Stimulated activated CD8-positive, alpha-beta memory T cell treated with anti-CD3 and anti-CD28 coated beads, Interleukin-4, amount 100 ng/mL, for 48 hours (primary cell): ENCODE measurements around the gene SIX3.

Source experiments
- DNase-seq: peaks from one replicate; pipeline ENCODE4 v3.0.0-alpha.2; 2020

SIX3 gene

DNA sequence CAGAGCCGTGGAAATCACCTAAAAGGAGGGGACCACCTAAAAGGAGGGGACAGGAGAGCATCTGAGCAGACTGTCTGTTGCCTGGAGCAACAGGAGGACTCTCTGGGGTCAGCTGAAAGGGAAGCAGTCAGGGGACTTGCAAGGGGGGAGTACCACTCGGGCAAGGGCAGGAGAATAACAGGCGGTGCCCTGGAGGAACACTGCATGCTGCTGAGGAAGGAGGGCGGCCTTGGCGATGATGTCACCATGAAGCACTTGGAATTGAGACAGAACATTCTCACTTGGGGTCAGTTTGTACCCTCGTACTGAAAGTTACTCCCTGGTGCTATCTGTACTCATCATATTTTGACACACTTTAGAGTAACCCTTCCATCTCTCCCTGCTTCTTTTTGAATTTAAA lies 18.4 kb downstream of the SIX3 start:
- no peak for DNase-seq

DNA sequence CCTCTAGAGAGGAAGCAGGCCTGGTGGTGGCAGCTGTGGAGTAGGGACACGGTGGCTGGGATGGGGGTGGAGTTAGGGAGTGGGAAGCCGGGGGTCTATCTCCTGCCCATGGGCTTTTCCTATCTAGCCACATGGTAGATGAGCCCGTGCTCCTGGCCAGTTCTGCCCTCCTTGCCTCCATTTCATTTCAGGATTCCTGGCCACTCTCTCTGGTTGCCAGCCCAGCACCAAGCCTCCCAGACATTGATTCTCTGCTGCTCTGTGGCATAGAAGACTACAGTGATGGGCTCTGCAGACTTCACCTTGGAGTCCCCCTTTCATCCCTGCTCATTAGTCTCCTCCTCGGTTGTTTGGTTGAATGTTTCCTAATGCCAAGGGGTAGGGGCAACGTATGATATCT lies 19.4 kb downstream of the SIX3 start:
- no peak for DNase-seq

DNA sequence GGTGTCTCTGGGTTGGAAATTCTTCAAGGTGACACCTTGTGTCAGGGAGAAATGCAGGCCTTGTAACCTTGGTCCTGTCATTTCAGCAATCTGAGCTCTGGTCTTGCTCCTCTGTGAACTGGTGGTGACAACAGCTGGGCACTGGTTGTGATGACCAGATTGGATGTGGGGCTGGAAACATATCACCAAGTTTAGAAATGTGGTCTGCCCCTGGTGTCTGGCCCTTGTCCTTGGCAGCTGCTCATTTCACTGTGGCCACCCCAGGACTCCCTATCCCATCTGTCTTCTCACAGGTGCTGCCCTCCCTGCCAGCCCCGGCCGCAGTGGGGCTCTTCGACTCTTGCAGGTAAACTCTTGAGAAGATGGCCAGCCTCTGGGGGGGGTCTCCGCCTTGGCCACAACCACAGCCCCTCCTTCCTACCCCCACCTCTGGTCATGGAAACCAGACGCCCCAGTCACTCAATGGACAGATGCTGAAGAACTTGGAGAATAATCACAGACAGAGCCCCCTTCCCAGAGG lies 20.7 kb downstream of the SIX3 start:
- no peak for DNase-seq

DNA sequence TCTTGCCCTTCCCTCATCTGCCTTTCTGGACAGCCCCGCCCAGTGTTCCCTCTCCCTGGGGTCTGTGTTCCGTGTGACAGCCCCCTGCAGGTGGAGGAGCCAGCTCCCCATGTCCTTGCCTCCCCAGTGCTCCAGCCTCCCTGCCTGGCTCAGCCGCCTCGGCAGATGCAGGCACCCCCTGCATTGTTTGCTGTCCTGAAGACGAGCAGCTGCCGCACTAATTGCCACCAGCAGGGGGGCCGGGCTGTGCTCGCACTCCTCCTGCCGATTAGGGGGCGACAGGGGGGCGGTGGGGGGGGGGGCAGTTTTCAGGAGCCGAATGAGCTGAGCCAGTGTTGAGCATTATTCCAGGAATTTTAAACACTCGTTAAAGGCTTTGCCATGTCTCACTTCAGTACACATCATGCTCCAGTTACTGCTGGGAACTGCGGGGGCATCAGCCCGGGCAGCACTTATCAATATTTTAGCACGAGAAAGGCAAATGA lies 23.3 kb downstream of the SIX3 start:
- DNase-seq, result no peak

DNA sequence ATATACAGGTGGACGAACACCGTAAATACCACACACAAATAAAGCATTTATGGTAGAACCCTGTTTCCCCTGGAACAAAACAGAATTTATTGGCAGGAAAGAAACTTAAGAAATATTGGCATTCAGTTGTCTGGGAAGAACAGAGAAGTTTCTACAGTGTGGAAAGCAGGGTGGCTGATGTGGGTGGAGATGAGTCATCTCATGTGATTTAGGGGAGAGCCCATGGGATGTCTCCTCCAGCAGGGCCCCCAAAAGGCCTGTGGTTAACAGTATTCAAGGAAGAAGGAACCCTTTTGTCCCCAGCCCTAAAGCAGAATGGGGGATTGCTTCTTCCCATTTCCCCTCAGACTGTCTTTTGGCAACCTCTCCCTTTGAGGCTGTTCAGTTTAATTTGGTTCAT lies 24.2 kb downstream of the SIX3 start:
- no peak for DNase-seq

DNA sequence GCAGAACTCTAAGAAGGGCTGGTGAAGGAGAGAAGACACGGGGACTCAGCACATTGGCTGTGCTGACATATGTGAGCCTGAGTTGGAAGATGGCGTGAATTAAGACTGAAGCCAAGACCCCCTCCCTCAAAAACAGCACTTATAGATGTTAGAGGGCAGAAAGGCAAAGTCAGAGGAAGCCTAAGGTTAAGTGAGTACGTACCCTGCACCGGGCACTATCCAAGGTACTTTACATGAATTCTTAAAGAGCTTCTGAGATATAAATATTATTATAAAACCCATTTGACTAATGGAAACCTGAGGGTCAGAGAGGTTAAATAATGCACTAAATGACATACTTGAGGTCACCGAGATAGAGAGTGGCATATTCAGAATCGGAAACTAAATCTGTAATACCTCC lies 25.6 kb downstream of the SIX3 start:
- DNase-seq, result no peak

DNA sequence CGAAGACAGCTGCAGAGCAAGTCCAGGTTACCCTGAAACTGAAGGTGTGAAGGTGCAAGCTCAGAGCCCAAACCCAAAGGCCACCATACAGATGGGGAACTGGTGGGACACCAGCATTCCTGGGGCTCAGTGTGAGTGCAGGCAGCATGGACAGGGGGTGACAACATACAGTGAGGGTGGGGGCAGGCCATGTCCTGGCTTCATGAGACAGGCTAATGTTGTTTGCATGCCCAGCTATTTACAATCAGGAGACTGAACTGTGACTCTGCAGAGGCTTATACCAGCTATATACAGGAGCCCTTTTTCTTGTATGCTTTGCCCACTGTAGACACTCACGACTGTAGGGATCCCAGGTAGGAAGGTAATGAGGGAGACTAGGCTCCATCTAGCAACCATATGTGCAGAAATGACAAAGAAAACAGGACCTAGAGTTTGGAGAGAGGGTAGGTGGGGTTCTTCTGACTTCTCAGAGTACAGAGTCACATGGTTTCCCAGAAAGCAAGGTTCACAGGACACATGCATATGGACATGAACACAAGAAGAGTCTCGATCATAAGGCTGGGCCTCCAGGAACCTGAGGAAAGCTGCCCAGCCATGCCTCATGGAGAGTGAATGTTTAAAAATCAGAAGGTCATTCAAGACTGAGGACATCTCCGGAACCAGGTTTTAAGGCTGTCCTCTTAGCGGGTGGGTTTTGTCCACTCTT lies 26.4 kb downstream of the SIX3 start:
- DNase-seq, result no peak

DNA sequence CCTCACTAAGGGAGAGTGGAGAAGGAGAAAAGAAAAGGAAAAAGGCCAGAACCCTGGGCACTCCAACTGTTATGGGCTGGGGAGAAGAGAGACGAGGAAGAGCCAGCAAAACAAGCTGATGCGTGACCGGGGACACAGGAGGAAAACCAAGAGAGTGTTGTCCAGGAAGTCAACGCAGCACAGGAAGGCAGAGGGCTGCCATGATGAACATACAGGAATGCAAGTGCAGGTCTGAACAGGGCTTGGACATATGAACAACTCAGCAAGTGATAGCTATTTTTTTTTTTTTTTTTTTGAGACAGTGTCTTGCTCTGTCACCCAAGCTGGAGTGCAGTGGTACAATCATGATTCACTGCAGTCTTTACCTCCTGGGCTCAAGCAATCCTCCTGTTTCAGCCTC lies 28.4 kb downstream of the SIX3 start:
- DNase-seq, result no peak

DNA sequence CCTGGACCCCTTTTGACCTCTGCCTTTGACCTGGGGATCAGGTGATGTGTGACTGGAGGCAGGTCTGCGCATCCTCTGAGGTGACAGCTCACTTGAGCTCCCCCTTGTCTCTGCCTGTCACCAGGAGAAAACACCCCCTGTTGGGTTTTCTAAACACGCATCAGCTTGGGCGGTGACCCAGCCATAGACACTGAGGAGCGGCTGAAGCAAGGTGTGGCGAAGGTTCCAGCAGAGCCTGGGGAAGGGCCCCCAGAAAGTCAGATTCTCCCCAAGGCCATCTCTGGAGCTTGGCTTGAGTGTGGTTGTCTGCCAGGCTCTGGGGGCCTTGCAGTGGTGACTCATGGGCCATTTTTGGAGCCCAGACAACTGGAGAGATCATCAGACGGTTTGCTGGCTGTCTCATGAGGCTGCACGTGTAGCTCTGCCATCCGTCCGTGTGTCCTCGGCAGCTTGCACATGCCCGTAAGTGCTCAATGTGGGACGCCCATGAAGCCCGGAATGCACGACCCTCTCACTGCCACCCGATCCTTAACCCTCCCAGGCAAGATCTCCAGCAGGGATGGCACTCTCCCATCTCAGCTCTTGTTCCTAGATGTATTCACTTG lies 29.4 kb downstream of the SIX3 start:
- no peak for DNase-seq

DNA sequence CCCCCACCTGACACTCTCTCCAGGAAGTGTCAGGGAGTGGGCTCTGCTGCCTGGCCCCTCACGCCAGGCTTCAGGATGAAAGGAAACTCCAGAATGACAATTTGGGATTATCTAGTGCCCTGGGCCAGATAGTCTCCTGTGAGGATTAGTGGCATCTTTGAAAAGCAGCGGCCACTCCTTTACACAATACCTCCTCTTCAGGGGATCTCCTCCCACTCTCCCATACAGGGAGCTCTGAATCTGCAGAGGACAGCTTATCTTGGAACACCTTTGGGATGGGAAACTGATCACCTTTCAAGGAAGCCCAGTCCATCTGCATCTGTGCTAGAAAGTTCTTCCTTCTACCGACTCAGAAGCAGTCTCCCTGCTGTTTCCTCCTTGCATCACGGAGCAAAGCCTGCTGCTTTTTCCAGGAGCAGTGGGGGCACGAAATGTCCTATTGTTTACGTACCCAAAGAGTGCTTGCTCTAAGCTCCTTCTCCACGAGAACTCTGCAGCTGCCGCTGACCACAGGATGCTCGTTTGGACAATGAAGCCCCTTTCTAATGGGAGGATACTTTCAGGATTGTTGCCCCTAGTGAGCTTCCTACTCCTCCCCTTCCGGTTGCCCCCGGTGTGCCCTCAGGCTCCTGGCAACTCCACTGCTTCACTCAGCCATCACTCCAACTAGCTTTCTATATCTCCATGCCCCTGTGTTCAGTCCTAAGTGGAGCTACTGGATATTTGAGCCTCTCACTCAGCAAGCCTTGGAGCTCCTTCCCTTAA lies 31.5 kb downstream of the SIX3 start:
- DNase-seq, result no peak

DNA sequence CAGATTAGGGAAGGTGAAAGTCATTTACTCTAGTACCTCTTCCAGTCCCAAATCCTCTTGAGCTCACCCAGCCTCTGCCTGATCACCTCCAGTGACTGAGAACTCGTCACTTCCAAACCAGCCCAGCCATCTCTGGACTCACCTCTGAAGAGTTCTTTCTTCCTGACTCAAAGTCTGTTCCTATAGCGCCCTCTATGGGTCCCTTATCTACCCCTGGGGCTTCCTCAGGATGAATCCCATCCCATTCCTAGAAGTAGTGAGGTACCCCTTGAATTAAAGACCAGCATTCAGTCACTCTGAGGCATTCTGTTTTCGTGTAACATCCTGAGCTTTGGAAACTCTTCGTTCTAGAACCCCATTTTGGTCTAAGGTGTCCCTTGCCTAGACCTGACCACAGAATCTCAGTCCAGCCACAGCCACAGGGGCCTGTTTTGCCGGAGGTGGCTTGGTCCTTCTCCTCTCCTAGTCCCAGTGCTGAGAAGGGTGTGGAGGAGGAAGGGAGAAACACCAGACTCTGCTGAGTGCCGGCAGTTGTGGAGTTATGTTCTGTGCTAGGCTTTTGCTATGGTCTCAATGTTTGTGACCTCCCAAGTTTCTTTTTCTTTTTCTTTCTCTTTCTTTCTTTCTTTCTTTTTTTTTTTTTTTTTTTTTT lies 32.7 kb downstream of the SIX3 start:
- no peak for DNase-seq

DNA sequence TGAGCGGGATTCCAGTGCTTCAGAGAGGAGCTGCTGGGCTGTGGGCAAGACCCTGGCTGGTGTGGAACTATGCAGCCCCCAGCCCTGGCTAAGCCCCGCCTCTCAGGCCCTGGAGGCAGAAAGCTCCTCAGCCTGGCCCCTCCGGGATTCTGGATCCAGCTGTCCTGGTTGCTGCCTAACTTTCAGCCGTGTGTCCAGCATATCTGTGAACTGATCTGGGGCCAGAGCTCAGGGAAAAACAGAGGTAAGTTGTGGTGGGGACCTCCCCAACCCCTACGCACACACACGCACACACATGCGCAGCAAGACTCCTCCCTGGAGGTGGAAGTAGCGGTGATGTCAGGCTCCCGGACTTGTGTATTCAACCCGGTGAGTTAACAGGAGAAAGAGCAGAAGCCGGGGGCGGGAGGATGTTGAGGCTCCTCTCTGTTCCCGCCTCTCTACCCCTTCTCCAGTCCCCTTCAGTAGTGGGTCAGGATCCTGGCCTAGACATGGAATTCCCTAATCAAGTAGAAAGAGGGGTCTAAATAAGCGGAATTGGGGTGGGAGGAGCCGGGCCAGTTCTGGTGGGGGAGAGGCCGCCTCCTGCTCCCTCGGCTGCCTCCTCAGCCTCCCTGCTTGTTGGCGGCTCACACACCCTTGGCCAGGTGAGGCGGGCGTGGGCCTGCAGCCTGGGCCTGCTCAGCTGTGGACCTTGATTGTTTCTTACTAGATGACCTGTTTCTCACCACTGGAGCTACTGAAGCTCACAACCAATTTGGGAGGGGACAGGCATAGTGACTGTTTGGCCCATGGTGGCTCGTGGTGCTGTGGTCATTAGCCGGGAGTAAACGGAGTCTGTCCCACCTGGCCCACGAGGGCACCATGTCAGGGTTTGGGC lies 34.3 kb downstream of the SIX3 start:
- DNase-seq, result no peak

DNA sequence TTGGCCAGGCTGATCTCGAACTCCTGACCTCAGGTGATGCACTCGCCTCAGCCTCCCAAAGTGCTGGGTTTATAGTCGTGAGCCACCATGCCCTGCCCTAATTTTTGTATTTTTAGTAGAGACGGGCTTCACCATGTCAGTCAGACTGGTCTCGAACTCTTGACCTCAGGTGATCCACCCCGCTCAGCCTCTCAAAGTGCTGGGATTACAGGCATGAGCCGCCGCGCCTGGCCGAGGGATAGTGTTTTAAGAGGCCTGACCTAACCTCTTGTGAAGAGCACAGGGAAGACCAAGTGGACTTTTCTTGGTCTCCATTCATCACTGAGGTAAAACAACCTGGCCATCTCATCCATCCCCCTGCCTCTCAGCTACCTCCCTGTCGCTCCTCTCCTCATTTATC lies 38.1 kb downstream of the SIX3 start:
- no peak for DNase-seq

DNA sequence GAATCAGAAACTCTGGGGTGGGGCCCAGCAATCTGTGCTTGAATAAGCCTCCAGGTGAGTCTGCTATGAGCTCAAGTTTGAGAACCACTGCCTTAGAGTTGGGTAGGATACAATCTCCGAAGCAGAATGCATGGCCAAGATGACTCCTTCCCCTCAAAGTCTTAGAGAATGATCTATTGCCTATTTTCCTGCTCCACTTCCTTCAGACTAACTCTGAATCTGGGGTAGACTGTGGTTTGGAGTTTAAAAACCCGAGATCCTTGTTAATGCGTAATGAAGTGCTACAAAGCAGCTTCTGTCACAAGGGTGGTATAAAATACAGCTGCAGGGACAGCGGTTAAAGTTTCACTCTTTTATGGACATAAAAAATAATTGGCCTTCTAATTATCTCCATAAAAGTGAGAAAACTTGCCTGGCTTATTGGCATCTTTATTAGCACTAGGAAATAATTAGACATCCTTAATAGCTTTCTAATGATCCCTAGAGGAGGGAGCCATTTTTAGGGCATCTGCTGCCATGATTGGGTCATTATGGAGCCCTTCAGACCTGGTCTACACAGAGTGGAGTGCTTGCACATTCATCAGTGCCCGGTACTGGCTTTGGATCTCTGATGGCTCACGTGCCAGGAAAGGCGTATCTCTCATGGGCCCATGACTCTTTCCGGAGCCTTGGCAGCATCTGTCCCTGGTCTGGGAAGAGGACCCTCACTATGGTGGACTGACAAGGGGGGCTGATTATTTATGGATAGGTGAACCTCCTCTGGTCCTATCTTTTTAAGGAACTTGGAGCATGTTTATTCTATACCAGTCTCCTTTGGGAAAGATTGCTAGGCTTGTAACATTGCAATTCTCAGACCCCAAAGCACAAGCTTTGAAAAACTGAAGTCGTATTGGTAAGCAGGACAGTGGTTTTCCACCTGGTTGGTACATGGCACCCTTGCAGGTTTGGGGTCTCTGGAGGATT lies 39.5 kb downstream of the SIX3 start:
- no peak for DNase-seq

DNA sequence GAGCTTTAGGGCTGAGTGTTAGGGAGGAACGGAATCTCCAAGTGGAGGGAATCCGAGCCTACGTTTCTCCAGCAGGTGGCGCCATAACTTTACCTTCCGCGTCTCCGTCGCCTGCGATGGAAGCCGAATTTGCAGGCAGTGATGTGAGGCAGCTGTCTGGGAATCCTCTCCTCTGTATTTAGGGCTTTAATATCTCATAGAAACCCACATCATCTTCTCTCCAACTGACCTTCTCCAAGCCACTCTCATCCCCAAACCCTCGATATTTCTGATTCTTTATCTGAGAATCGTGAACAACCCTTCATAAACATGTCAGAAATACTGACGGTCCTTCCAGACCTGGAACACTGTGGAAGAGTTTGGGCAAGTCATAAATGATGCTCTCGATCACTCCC lies 40.2 kb downstream of the SIX3 start:
- DNase-seq, result peak; percentile 88

DNA sequence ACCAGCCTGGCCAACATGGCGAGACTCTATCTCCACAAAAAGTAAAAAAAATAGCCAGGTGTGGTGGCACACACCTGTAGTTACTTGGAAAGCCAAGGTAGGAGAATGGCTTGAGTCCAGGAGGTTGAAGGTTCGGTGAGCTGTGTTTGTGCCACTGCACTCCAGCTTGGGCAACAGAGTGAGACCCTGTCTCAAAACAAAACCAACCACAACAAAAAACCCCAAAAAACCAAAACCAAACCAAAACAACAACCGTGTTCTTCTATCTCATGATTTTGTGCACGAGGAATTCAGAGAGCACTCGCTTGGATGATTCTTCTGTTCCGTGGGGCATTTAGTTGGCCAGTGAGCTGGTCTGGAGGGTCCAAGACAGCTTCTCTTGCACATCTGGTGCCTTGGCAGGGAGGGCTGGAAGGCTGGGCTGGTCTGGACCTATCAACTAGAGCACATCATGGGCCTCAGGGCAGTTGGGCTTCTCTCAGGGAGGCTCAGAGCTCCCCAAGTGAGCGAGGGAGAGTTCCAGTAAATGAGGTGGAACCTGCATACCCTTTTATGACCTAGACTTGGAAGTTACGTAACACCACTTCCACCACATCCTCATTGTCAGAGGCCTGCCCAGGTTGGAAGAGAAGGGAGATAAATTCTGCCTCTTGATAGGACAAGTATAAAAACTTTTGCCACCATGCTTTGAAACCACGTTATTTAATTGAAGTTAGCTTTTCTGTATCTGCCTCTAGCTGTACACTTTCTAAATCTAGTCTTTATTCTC lies 42.5 kb downstream of the SIX3 start:
- no peak for DNase-seq

DNA sequence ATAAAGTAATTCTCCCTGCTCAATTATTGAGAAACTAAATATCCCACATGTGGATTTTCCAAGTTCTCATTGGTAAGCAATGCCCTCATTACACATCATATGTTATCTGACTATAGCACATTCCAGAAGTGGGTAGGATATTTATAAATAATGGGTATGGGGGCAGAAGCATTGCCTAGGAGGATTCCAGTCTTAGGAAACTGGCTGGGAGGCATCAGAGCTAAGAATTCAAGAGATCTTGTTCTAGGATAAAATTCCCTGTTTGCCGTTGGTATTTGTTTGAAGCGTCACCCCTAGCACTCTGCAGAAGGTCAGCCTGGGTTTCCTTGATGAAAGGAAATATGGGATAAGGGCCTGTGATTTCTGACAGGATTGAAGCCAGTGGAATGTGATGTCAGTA lies 47.7 kb downstream of the SIX3 start:
- DNase-seq, result no peak

DNA sequence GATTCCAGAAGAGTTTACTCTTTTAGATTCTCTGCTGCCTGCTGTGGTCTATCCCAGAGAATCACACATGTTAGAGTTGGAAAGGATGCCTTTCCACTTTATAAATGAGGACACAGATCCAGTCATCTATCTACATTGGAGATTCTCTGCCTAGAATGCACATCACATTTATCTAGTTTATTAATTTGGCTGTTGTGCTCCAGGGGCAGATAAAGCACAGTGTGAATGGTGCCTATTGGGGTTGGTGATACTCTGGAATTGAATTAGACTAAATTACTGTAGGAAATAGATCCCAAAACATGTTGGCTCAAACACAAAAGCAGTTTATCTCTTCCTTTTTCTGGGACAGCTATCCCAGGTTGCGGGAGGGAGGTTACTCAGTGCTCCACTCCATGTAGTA lies 52.9 kb downstream of the SIX3 start:
- DNase-seq, result no peak
